ENCODE data around the gene LRMDA. TPM values are rescaled to one million over a fixed set of nuclear protein-coding genes. Genes with fewer than 3 reads are reported as not detected.

The LRMDA gene
- polyA plus RNA-seq, 2 of the 4 experiments (the other 2 are of a cell fraction): 4.6 to 5.2 TPM

GRCh38 chr10:76306856-76307255 lies 875.4 kb downstream of the LRMDA start:
- ATAC-seq: no peak
- POLR2A ChIA-PET: no interaction called here

DNA sequence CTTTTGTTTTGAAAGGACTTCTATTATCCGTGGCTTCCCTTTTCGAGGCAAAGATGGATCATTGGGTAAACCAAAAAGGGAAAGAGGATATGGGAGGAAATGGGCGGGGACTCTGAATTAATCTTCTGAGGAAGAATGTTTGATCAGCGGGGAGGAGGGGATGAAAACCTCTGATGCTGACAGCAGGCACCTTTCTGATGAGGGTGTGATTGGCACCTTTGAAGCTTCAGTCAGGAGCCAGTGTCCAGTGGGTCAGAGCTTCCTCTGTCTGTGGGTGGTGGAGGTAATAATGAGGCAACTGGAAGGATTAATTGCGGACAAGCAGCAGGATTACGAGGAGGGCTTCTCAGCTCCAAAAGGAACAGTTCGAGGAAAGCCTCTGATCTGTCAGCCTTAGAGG lies 877.6 kb downstream of the LRMDA start:
- Histone ChIP-seq H3K27ac (no peak overlapping the region), H3K4me3 (no peak overlapping the region), H3K9me3 (no peaks in the 10 kb centered on the region), H3K4me1 (no peaks in the 10 kb centered on the region), H3K4me2 (no peak overlapping the region)
- DNase-seq (ENCODE audit: low read depth in 1 of 2, low spot score in 1 of 2) (no peak), FAIRE-seq (no peak), ATAC-seq (no peak)
- no peak for TF ChIP-seq HDAC2 (IDR thresholded peaks at IDR 0.05)
- no peak for TF ChIP-seq KDM1A (IDR thresholded peaks at IDR 0.05; ENCODE audit: low read depth)
- no peak for TF ChIP-seq HEYL (CRISPR knock-in tag; IDR thresholded peaks at IDR 0.05)
- TF ChIP-seq FOSL2 (IDR thresholded peaks at IDR 0.05): no peak
- no peak for TF ChIP-seq FOSL2 (CRISPR knock-in tag; IDR thresholded peaks at IDR 0.05)
- TF ChIP-seq RCOR1 (IDR thresholded peaks at IDR 0.05; ENCODE audit: low read depth, low read length): no peak
- no peak for TF ChIP-seq FOSB (CRISPR knock-in tag; IDR thresholded peaks at IDR 0.05)
- TF ChIP-seq, protein P1, sequence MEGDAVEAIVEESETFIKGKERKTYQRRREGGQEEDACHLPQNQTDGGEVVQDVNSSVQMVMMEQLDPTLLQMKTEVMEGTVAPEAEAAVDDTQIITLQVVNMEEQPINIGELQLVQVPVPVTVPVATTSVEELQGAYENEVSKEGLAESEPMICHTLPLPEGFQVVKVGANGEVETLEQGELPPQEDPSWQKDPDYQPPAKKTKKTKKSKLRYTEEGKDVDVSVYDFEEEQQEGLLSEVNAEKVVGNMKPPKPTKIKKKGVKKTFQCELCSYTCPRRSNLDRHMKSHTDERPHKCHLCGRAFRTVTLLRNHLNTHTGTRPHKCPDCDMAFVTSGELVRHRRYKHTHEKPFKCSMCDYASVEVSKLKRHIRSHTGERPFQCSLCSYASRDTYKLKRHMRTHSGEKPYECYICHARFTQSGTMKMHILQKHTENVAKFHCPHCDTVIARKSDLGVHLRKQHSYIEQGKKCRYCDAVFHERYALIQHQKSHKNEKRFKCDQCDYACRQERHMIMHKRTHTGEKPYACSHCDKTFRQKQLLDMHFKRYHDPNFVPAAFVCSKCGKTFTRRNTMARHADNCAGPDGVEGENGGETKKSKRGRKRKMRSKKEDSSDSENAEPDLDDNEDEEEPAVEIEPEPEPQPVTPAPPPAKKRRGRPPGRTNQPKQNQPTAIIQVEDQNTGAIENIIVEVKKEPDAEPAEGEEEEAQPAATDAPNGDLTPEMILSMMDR (IDR thresholded peaks at IDR 0.05): no peak
- TF ChIP-seq HES2 (IDR thresholded peaks at IDR 0.05): no peak
- no peak for TF ChIP-seq CHD4 (IDR thresholded peaks at IDR 0.05; ENCODE audit: borderline replicate concordance)
- TF ChIP-seq E2F6 (IDR thresholded peaks at IDR 0.05; ENCODE audit: borderline replicate concordance, low read depth): no peak
- no peak for TF ChIP-seq SMC3 (IDR thresholded peaks at IDR 0.05)
- no peak for TF ChIP-seq HOXB5 (CRISPR knock-in tag; IDR thresholded peaks at IDR 0.05)
- TF ChIP-seq HOXB13 (CRISPR knock-in tag; IDR thresholded peaks at IDR 0.05; ENCODE audit: low read depth): no peak
- TF ChIP-seq ESRRA (IDR thresholded peaks at IDR 0.05; ENCODE audit: borderline replicate concordance, low read length): no peak
- no peak for TF ChIP-seq NFE2L2 (conservative IDR thresholded peaks at IDR 0.05; ENCODE audit: low read length)
- TF ChIP-seq, protein P2, sequence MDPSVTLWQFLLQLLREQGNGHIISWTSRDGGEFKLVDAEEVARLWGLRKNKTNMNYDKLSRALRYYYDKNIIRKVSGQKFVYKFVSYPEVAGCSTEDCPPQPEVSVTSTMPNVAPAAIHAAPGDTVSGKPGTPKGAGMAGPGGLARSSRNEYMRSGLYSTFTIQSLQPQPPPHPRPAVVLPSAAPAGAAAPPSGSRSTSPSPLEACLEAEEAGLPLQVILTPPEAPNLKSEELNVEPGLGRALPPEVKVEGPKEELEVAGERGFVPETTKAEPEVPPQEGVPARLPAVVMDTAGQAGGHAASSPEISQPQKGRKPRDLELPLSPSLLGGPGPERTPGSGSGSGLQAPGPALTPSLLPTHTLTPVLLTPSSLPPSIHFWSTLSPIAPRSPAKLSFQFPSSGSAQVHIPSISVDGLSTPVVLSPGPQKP (IDR thresholded peaks at IDR 0.05; ENCODE audit: low read depth, low read length): no peak
- no peak for TF ChIP-seq MAZ (IDR thresholded peaks at IDR 0.05; ENCODE audit: borderline replicate concordance, low read depth, low read length)
- no peak for TF ChIP-seq ZC3H11A (IDR thresholded peaks at IDR 0.05)
- no peak for TF ChIP-seq MAX (IDR thresholded peaks at IDR 0.05)
- WGBS (ENCODE audit: missing lambda C conversion rate): 64% methylated on average over 7 of the region's 7 CpGs
- CTCF ChIA-PET: interaction anchor here (0.6 kb wide), 1 partner anchor 223 kb away, joined by 4 read pairs; no protein-coding TSS in a partner anchor
- POLR2A ChIA-PET: no interaction called here

More at GRCh38 chr10:76306856-76307255, 875.4 kb downstream of the LRMDA start:
- DNase-seq (ENCODE audit: low read depth in 1 of 2, low spot score in 1 of 2): no peak
- H3K4me1 ChIP-seq: no peaks in the 10 kb centered on the region
- FAIRE-seq: no peak
- TF ChIP-seq HOXB5 (CRISPR knock-in tag; IDR thresholded peaks at IDR 0.05): no peak
- TF ChIP-seq HMGXB4 (CRISPR knock-in tag; IDR thresholded peaks at IDR 0.05; ENCODE audit: borderline replicate concordance): no peak
- TF ChIP-seq, protein P3, sequence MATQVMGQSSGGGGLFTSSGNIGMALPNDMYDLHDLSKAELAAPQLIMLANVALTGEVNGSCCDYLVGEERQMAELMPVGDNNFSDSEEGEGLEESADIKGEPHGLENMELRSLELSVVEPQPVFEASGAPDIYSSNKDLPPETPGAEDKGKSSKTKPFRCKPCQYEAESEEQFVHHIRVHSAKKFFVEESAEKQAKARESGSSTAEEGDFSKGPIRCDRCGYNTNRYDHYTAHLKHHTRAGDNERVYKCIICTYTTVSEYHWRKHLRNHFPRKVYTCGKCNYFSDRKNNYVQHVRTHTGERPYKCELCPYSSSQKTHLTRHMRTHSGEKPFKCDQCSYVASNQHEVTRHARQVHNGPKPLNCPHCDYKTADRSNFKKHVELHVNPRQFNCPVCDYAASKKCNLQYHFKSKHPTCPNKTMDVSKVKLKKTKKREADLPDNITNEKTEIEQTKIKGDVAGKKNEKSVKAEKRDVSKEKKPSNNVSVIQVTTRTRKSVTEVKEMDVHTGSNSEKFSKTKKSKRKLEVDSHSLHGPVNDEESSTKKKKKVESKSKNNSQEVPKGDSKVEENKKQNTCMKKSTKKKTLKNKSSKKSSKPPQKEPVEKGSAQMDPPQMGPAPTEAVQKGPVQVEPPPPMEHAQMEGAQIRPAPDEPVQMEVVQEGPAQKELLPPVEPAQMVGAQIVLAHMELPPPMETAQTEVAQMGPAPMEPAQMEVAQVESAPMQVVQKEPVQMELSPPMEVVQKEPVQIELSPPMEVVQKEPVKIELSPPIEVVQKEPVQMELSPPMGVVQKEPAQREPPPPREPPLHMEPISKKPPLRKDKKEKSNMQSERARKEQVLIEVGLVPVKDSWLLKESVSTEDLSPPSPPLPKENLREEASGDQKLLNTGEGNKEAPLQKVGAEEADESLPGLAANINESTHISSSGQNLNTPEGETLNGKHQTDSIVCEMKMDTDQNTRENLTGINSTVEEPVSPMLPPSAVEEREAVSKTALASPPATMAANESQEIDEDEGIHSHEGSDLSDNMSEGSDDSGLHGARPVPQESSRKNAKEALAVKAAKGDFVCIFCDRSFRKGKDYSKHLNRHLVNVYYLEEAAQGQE (IDR thresholded peaks at IDR 0.05): no peak
- H3K4me3 ChIP-seq: no peak overlapping the region
- H3K4me2 ChIP-seq: no peak overlapping the region
- CTCF ChIA-PET: no interaction called here
- no peak overlapping the region for H3K27ac ChIP-seq
- H3K9me3 ChIP-seq: no peaks in the 10 kb centered on the region

All from A549 (cell line).